NB4 (cell line): ENCODE results near the gene DOCK9.

Experiments used
- DNase-seq: peaks from one replicate; pipeline ENCODE4 v3.0.0; 2010; ENCODE audit warnings: low read depth
- H3K4me3 ChIP-seq: one replicate; pipeline ENCODE4 v1.5.1; 2011; ENCODE audit warnings: mild to moderate bottlenecking, low read depth, low read length, moderate library complexity
- CTCF ChIP-seq: IDR thresholded peaks from one replicate; pipeline ENCODE4 v1.5.1; 2012; ENCODE audit warnings: low read depth, low read length
- MAX ChIP-seq: IDR thresholded peaks from 2 replicates; pipeline ENCODE4 v1.6.1; 2011; ENCODE audit warnings: low read depth, low read length
- MYC ChIP-seq: IDR thresholded peaks from 2 replicates; pipeline ENCODE4 v1.6.1; 2011; ENCODE audit warnings: low read depth, low read length
- POLR2A ChIP-seq: IDR thresholded peaks from 2 replicates; pipeline ENCODE4 v1.6.1; 2011; ENCODE audit warnings: mild to moderate bottlenecking; ENCODE audit not compliant: insufficient read length; ENCODE audit errors: extremely low read depth

The DOCK9 gene

GRCh38 chr13:98783856-98784478, 193.9 kb downstream of the DOCK9 start:
- H3K4me3 ChIP-seq = no peak overlapping the region
- DNase-seq = no peak
- TF ChIP-seq CTCF (no peak), MAX (no peak), POLR2A (no peak), MYC (no peak)

GRCh38 chr13:98782654-98783053, 195.2 kb downstream of the DOCK9 start:
- no peak overlapping the region for H3K4me3 ChIP-seq
- TF ChIP-seq MYC (no peak), POLR2A (no peak), CTCF (no peak), MAX (no peak)
- peak; percentile 21 for DNase-seq

- TF ChIP-seq CTCF = no peak
- no peak for TF ChIP-seq POLR2A
- no peak for TF ChIP-seq MYC
- DNase-seq = no peak
Measured at GRCh38 chr13:98781905-98782304, 196.0 kb downstream of the DOCK9 start.

GRCh38 chr13:98781470-98781869, 196.4 kb downstream of the DOCK9 start:
- H3K4me3 ChIP-seq = no peak overlapping the region
- DNase-seq = no peak
- TF ChIP-seq CTCF = no peak

More at GRCh38 chr13:98781905-98782304, 196.0 kb downstream of the DOCK9 start:
- no peak overlapping the region for H3K4me3 ChIP-seq

- TF ChIP-seq POLR2A (no peak), MYC (no peak), MAX (no peak), CTCF (no peak)
- no peak for DNase-seq
- H3K4me3 ChIP-seq = no peak overlapping the region
Measured at GRCh38 chr13:98781045-98781444, 196.8 kb downstream of the DOCK9 start.

GRCh38 chr13:98780451-98780850, 197.4 kb downstream of the DOCK9 start:
- no peak for TF ChIP-seq POLR2A
- no peak for TF ChIP-seq MYC
- no peak for TF ChIP-seq CTCF
- no peak for TF ChIP-seq MAX
- DNase-seq = no peak
- no peak overlapping the region for H3K4me3 ChIP-seq
